Neural progenitor cell (in vitro differentiated cells): ENCODE results near the gene UBE3A.

ENCODE experiments used
- CTCF ChIP-seq: fragments of 200-600 bp; sonication (generic); IDR thresholded peaks from 2 replicates; pipeline ENCODE4 v1.5.1; 2017; ENCODE audit warnings: antibody characterized with exemption, mild to moderate bottlenecking
- EZH2 ChIP-seq: fragments of 200-600 bp; sonication (generic); IDR thresholded peaks from 2 replicates; pipeline ENCODE4 v1.6.1; 2017; ENCODE audit warnings: antibody characterized with exemption, mild to moderate bottlenecking, moderate library complexity

DNA sequence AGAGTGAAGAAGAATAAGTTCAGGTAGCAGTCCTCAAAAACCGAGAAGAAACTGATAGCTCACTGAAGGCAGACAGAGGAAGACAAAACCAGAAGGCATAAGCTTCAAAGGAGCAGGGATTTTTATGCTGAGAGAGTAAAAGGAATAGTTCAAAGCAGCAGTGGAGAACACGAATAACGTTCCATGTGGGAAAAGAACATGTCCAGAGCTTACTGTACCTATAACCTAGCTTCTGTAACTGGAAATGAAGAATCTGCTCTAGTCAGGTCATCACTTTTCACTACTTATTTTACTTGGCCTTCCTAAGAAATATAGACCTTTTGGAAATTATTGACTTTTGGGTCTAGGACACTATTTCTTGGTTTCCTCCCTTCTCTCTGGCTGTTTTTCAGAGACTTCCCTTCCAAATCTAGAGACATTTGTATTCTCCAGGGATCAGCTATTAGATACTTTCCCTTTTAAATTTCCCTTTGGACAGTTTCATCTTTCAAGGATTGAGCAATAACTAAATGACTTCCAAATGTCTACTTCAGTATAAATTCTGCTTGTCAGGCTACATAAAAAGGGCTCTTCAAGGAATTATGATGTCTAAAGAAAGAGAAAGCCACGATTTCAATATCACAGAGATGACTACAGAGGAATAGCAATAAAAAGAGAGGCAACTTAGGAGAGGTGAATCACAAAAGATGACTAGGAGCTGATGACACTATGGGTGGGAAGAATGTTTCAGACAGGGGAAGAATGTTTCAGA is 46.7 kb downstream of the UBE3A start:
- TF ChIP-seq EZH2 (no peak), CTCF (no peak)
